H1 (cell line): ENCODE results near the gene NRXN3.

ENCODE experiments used
- CTCF ChIP-seq, 3 experiments: IDR thresholded peaks; 1 replicate in 2 of 3; 2 replicates in 1 of 3; pipeline versions ENCODE4 v1.5.1 to v1.6.1; 2011; ENCODE audit warnings: low read length in 3 of 3, mild to moderate bottlenecking in 3 of 3, inconsistent platforms in 2 of 3, low read depth in 1 of 3, moderate library complexity in 1 of 3; ENCODE audit not compliant: insufficient read depth in 1 of 3; ENCODE audit errors: control extremely low read depth in 1 of 3
- E2F6 ChIP-seq: IDR thresholded peaks from 2 replicates; pipeline ENCODE4 v1.6.1; 2012; ENCODE audit warnings: inconsistent platforms
- EZH2 ChIP-seq: fragments of 200-600 bp; sonication (generic); IDR thresholded peaks from 2 replicates; pipeline ENCODE4 v1.7.1; 2012; ENCODE audit warnings: low read depth, mild to moderate bottlenecking, moderate library complexity, low read length, inconsistent platforms; ENCODE audit not compliant: severe bottlenecking
- GABPA ChIP-seq: IDR thresholded peaks from 2 replicates; pipeline ENCODE4 v1.6.1; 2011; ENCODE audit warnings: mild to moderate bottlenecking, low read length, moderate library complexity, borderline replicate concordance; ENCODE audit not compliant: insufficient read depth
- NRF1 ChIP-seq: IDR thresholded peaks from 2 replicates; pipeline ENCODE4 v1.6.1; 2011; ENCODE audit warnings: mild to moderate bottlenecking, low read depth, low read length, improper control_type of control experiment
- POLR2A ChIP-seq, 2 experiments: IDR thresholded peaks; 1 replicate in 1 of 2; 2 replicates in 1 of 2; pipeline ENCODE4 v1.6.1; 2011; ENCODE audit warnings: low read depth in 2 of 2, low read length in 2 of 2, mild to moderate bottlenecking in 2 of 2; ENCODE audit errors: control extremely low read depth in 1 of 2
- POLR2AphosphoS5 ChIP-seq: IDR thresholded peaks from 2 replicates; pipeline ENCODE4 v1.6.1; 2011; ENCODE audit warnings: low read depth, low read length
- RNF2 ChIP-seq: fragments of 200-900, 300-1000 bp; sonication (generic); IDR thresholded peaks from 2 replicates; pipeline ENCODE4 v1.7.1; 2016; ENCODE audit warnings: borderline replicate concordance, low read depth, mild to moderate bottlenecking, antibody characterized with exemption, low read length; ENCODE audit not compliant: poor library complexity, severe bottlenecking; ENCODE audit errors: missing control alignments

GRCh38 chr14:79551523-79551922 is 1381.3 kb downstream of the NRXN3 start:
- TF ChIP-seq CTCF (IDR thresholded peaks at IDR 0.05; ENCODE audit: control extremely low read depth in 1 of 3, insufficient read depth in 1 of 3, low read depth in 1 of 3, low read length in 3 of 3) (no peak), POLR2AphosphoS5 (no peak), GABPA (no peak), E2F6 (no peak), RNF2 (no peak), POLR2A (IDR thresholded peaks at IDR 0.05; ENCODE audit: control extremely low read depth in 1 of 2, low read depth in 2 of 2, low read length in 2 of 2) (no peak), EZH2 (no peak), NRF1 (no peak)
